AG04449 (cell line): Measurements from ENCODE around the gene SMCP.

Experiments used
- CTCF ChIA-PET: fragments of 350-600 bp; formaldehyde crosslinking; extraction: SDS; loops from one replicate; lab custom pipeline; 2021; ENCODE audit warnings: antibody characterized with exemption; lab: Yijun Ruan, JAX
- POLR2A ChIA-PET: fragments of 400-600, 350-600 bp; formaldehyde crosslinking; extraction: SDS; loops from one replicate; lab custom pipeline; 2020; ENCODE audit warnings: antibody characterized with exemption, inconsistent platforms; lab: Yijun Ruan, JAX
- DNase-seq: peaks from one replicate; pipeline ENCODE4 v3.0.0-alpha.2; 2010; ENCODE audit warnings: low read depth, low spot score
- H3K4me3 ChIP-seq: 2 replicates; pipeline ENCODE4 v1.5.1; 2011; ENCODE audit warnings: low read depth, mild to moderate bottlenecking, control low read depth, low read length
- CTCF ChIP-seq: IDR thresholded peaks from one replicate; pipeline ENCODE4 v1.5.1; 2011; ENCODE audit warnings: mild to moderate bottlenecking, moderate library complexity, low read length, control low read depth, inconsistent platforms; ENCODE audit not compliant: insufficient read depth; ENCODE audit errors: missing control alignments

The SMCP gene

GRCh38 chr1:152878042-152878441 lies at the start of gene SMCP:
Gene SMCP (plus strand): TSS chr1:152878322. CDS start chr1:152884423, 6,101 bp downstream.
- ChIA-PET POLR2A (no interaction called here), CTCF (interaction anchor here (1.3 to 2.4 kb wide), 2 partner anchors 8 to 48 kb away, joined by 12 to 21 read pairs; no protein-coding TSS in a partner anchor)
- no peak within 1 kb of the TSS for H3K4me3 ChIP-seq
- DNase-seq = no peak
- TF ChIP-seq CTCF = no peak

- no peak overlapping the region for H3K4me3 ChIP-seq
- POLR2A ChIA-PET = no interaction called here
- no peak for DNase-seq
- TF ChIP-seq CTCF = no peak
- CTCF ChIA-PET = interaction anchor here (1.0 kb wide), 1 partner anchor 9 kb away, joined by 3 read pairs; no protein-coding TSS in a partner anchor
Observed at GRCh38 chr1:152836870-152837269, 41.3 kb upstream of the SMCP start.

GRCh38 chr1:152842556-152842955 lies 35.6 kb upstream of the SMCP start, which contains the start of gene LCE6A:
Gene LCE6A (plus strand): TSS chr1:152842856. CDS start chr1:152843521, 665 bp downstream.
- ChIA-PET CTCF (no interaction called here), POLR2A (interaction anchor here (0.6 kb wide), 1 partner anchor 103 kb away, joined by 3 read pairs; no protein-coding TSS in a partner anchor)
- no peak for TF ChIP-seq CTCF
- DNase-seq = no peak
- no peak within 1 kb of the TSS for H3K4me3 ChIP-seq

- no peak overlapping the region for H3K4me3 ChIP-seq
- no peak for TF ChIP-seq CTCF
- ChIA-PET CTCF (interaction anchor here (10.2 kb wide), 1 partner anchor 15 kb away, joined by 71 read pairs; no protein-coding TSS in a partner anchor), POLR2A (no interaction called here)
- no peak for DNase-seq
Observed at GRCh38 chr1:152855661-152856060, 22.5 kb upstream of the SMCP start.

GRCh38 chr1:152858062-152858461 lies 20.1 kb upstream of the SMCP start:
- DNase-seq = no peak
- no peak for TF ChIP-seq CTCF
- ChIA-PET POLR2A (no interaction called here), CTCF (interaction anchor here (10.2 kb wide), 1 partner anchor 13 kb away, joined by 71 read pairs; no protein-coding TSS in a partner anchor)
- no peak overlapping the region for H3K4me3 ChIP-seq

GRCh38 chr1:152859696-152860095 lies 18.4 kb upstream of the SMCP start, which contains the start of gene LCE7A:
Gene LCE7A (plus strand): TSS chr1:152859996. CDS start chr1:152860698, 702 bp downstream.
- no peak for DNase-seq
- CTCF ChIA-PET = interaction anchor here (10.2 kb wide), 1 partner anchor 11 kb away, joined by 71 read pairs; no protein-coding TSS in a partner anchor
- no peak for TF ChIP-seq CTCF
- no peak within 1 kb of the TSS for H3K4me3 ChIP-seq
- POLR2A ChIA-PET = no interaction called here
